ENCODE measurements around the gene TPRG1. TPM values are rescaled to one million over a fixed set of nuclear protein-coding genes. Genes with fewer than 3 reads are reported as not detected.

The TPRG1 gene
- polyA plus RNA-seq, 1 donor (not counting 4 experiments of a cell fraction or from before 2014, with no cell fraction given): 1.5 TPM

DNA sequence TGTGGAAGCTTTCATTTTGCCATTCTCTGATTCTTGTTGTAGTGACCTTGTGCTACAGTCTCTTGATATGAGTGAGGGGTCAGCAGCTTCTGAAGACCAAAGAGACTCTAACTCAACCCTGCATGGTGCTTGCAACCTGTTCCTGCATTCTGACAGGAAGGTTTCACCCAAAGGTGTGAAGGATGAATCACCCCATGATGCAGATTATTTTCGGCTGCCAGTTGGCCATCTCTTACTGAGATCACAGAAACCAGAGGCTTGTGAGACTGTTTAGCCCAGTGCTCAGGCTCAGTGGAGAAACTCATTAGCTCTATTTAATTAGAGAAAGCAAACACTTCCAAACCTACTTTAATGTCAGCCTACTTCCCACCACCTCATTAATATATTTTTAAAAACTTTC lies 29.2 kb upstream of the TPRG1 start:
- Histone ChIP-seq H4K20me1 (ENCODE audit: control insufficient read depth, extremely low read depth, insufficient read depth, low read length) (no peaks in the 10 kb centered on the region), H3K27ac (ENCODE audit: control insufficient read depth, insufficient read depth, low read length) (no peak overlapping the region), H3K9ac (ENCODE audit: control insufficient read depth, extremely low read depth, insufficient read depth, low read length) (no peak overlapping the region), H3K4me1 (ENCODE audit: control insufficient read depth, extremely low read depth, insufficient read depth, low read length) (no peaks in the 10 kb centered on the region), H3K4me3 (ENCODE audit: control insufficient read depth in 2 of 3, extremely low read depth in 1 of 3, insufficient read depth in 2 of 3, low read depth in 1 of 3, low read length in 3 of 3) (no peak overlapping the region), H3K9me1 (ENCODE audit: control insufficient read depth, extremely low read depth, insufficient read depth, low read length) (no peaks in the 10 kb centered on the region), H3K36me3 (ENCODE audit: control insufficient read depth in 2 of 2, extremely low read depth in 1 of 2, insufficient read depth in 2 of 2, low read length in 2 of 2) (no peaks in the 10 kb centered on the region), H3K79me2 (ENCODE audit: control insufficient read depth, insufficient read depth, low read length) (no peaks in the 10 kb centered on the region), H2AFZ (ENCODE audit: control insufficient read depth, low read length) (no peak overlapping the region), H3K9me3 (ENCODE audit: control insufficient read depth, low read depth, low read length) (no peaks in the 10 kb centered on the region), H3K27me3 (ENCODE audit: control insufficient read depth, extremely low read depth, insufficient read depth, low read length) (peaks cover 27% of the 10 kb centered on the region), H3K4me2 (ENCODE audit: control insufficient read depth, extremely low read depth, insufficient read depth, low read depth, low read length) (no peak overlapping the region)
- DNase-seq (ENCODE audit: low read depth, low spot score): no peak
- peak; percentile 23 for FAIRE-seq
- TF ChIP-seq, protein P1, sequence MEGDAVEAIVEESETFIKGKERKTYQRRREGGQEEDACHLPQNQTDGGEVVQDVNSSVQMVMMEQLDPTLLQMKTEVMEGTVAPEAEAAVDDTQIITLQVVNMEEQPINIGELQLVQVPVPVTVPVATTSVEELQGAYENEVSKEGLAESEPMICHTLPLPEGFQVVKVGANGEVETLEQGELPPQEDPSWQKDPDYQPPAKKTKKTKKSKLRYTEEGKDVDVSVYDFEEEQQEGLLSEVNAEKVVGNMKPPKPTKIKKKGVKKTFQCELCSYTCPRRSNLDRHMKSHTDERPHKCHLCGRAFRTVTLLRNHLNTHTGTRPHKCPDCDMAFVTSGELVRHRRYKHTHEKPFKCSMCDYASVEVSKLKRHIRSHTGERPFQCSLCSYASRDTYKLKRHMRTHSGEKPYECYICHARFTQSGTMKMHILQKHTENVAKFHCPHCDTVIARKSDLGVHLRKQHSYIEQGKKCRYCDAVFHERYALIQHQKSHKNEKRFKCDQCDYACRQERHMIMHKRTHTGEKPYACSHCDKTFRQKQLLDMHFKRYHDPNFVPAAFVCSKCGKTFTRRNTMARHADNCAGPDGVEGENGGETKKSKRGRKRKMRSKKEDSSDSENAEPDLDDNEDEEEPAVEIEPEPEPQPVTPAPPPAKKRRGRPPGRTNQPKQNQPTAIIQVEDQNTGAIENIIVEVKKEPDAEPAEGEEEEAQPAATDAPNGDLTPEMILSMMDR (optimal IDR thresholded peaks at IDR 0.05 in 1 of 3, IDR thresholded peaks at IDR 0.05 in 1 of 3, conservative IDR thresholded peaks at IDR 0.05 in 1 of 3; ENCODE audit: extremely low read depth in 1 of 3, insufficient read depth in 2 of 3, low read length in 3 of 3): no peak
- dilution Hi-C loops (cut with MboI; ENCODE audit: extremely low pct_ligation_motif_present, low sequenced_read_pairs): no loop called here

DNA sequence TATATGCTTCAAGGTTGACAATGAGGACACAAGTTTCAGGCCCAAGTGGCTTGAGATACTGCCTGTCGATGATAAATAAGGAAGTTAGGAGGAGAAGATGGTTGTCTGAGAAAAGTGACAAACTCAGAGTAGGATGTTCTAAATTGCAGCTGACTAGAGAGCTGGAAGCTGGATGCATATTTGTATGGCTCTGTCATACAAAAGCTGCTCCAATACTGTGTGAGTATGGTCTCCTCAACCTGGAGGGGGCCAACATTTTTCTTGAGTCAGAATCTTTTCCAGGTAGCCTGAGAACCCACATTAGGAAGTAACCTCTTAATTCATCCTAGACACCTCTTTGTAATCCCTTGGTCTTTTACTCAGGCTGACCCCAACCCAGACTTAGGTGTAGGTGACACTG lies 28.4 kb upstream of the TPRG1 start:
- Histone ChIP-seq H3K79me2 (ENCODE audit: control insufficient read depth, insufficient read depth, low read length) (no peaks in the 10 kb centered on the region), H3K4me3 (ENCODE audit: control insufficient read depth in 2 of 3, extremely low read depth in 1 of 3, insufficient read depth in 2 of 3, low read depth in 1 of 3, low read length in 3 of 3) (no peak overlapping the region), H3K36me3 (ENCODE audit: control insufficient read depth in 2 of 2, extremely low read depth in 1 of 2, insufficient read depth in 2 of 2, low read length in 2 of 2) (no peaks in the 10 kb centered on the region), H3K9me1 (ENCODE audit: control insufficient read depth, extremely low read depth, insufficient read depth, low read length) (no peaks in the 10 kb centered on the region), H3K4me2 (ENCODE audit: control insufficient read depth, extremely low read depth, insufficient read depth, low read depth, low read length) (no peak overlapping the region), H4K20me1 (ENCODE audit: control insufficient read depth, extremely low read depth, insufficient read depth, low read length) (no peaks in the 10 kb centered on the region), H3K27me3 (ENCODE audit: control insufficient read depth, extremely low read depth, insufficient read depth, low read length) (peaks cover 23% of the 10 kb centered on the region), H3K4me1 (ENCODE audit: control insufficient read depth, extremely low read depth, insufficient read depth, low read length) (no peaks in the 10 kb centered on the region), H3K9me3 (ENCODE audit: control insufficient read depth, low read depth, low read length) (no peaks in the 10 kb centered on the region), H3K9ac (ENCODE audit: control insufficient read depth, extremely low read depth, insufficient read depth, low read length) (no peak overlapping the region), H2AFZ (ENCODE audit: control insufficient read depth, low read length) (no peak overlapping the region), H3K27ac (ENCODE audit: control insufficient read depth, insufficient read depth, low read length) (no peak overlapping the region)
- TF ChIP-seq EZH2 (IDR thresholded peaks at IDR 0.05; ENCODE audit: low read length): no peak
- TF ChIP-seq, protein P1 (optimal IDR thresholded peaks at IDR 0.05 in 1 of 3, IDR thresholded peaks at IDR 0.05 in 1 of 3, conservative IDR thresholded peaks at IDR 0.05 in 1 of 3; ENCODE audit: extremely low read depth in 1 of 3, insufficient read depth in 2 of 3, low read length in 3 of 3): no peak
- dilution Hi-C loops (cut with MboI; ENCODE audit: extremely low pct_ligation_motif_present, low sequenced_read_pairs): no loop called here
- no peak for DNase-seq (ENCODE audit: low read depth, low spot score)
- FAIRE-seq: peak; percentile 59
